ENCODE results near the gene GRB10. TPM values are rescaled to one million over a fixed set of nuclear protein-coding genes. Genes with fewer than 3 reads are reported as not detected.
A peak's percentile ranks its signal among the peaks of the same experiment; 100 is the strongest.

Gene GRB10
- total RNA-seq, 4 donors from 2014 or later: 54.0 to 69.1 (median 61.6) TPM

DNA sequence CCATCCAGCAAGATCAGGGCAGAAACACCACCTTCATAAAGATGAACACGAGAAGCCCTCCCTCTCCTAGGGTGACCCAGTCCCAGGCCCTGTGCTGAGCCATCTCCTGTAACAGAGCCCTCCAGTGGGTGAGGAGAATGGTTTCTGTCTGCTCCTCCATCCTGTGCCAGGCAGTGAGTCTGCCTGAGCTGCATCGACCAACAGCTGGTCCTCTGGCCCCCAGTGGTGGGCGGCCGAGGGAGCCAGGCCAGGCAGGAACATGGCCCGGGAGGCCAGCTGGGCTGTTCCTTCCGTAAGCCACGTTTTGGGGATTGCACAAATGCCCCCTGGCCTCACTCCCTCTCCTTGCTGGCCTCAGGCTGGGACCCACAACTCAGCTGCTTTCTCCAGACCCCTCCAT, 73.5 kb downstream of the GRB10 start:
- no peaks in the 10 kb centered on the region for H3K9me3 ChIP-seq
- peak overlapping the region; percentile 62 to 70 (median 66) for H3K27ac ChIP-seq (replicated peaks in 1 of 4)
- no peaks in the 10 kb centered on the region for H3K27me3 ChIP-seq
- H3K36me3 ChIP-seq: peaks cover 0 to 6% (median 0%) of the 10 kb centered on the region in 4 donors
- TF ChIP-seq POLR2AphosphoS5 (IDR thresholded peaks at IDR 0.05) (no peak), POLR2A (IDR thresholded peaks at IDR 0.05; ENCODE audit: low read depth) (no peak), EP300 (IDR thresholded peaks at IDR 0.05) (no peak)
- TF ChIP-seq, protein P1, sequence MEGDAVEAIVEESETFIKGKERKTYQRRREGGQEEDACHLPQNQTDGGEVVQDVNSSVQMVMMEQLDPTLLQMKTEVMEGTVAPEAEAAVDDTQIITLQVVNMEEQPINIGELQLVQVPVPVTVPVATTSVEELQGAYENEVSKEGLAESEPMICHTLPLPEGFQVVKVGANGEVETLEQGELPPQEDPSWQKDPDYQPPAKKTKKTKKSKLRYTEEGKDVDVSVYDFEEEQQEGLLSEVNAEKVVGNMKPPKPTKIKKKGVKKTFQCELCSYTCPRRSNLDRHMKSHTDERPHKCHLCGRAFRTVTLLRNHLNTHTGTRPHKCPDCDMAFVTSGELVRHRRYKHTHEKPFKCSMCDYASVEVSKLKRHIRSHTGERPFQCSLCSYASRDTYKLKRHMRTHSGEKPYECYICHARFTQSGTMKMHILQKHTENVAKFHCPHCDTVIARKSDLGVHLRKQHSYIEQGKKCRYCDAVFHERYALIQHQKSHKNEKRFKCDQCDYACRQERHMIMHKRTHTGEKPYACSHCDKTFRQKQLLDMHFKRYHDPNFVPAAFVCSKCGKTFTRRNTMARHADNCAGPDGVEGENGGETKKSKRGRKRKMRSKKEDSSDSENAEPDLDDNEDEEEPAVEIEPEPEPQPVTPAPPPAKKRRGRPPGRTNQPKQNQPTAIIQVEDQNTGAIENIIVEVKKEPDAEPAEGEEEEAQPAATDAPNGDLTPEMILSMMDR (IDR thresholded peaks at IDR 0.05): no peak
- H3K4me1 ChIP-seq: peaks cover 63 to 91% (median 78%) of the 10 kb centered on the region in 4 donors
- 76% methylated on average over 7 of the region's 7 CpGs for WGBS
- H3K4me3 ChIP-seq: no peak overlapping the region
- DNase-seq (ENCODE audit: extremely low spot score): no peak
- intact Hi-C loops (cut with DNase I): no loop called here

- Histone ChIP-seq H3K36me3 (peaks cover 0 to 18% (median 2%) of the 10 kb centered on the region in 4 donors), H3K4me3 (no peak overlapping the region), H3K27ac (replicated peaks in 1 of 4) (peak overlapping the region; percentile 65 to 71 (median 69)), H3K4me1 (peaks cover 51 to 77% (median 71%) of the 10 kb centered on the region in 4 donors), H3K9me3 (no peaks in the 10 kb centered on the region), H3K27me3 (no peaks in the 10 kb centered on the region)
- WGBS: 49% methylated on average over 9 of the region's 9 CpGs
- TF ChIP-seq POLR2A (IDR thresholded peaks at IDR 0.05; ENCODE audit: low read depth): no peak
- TF ChIP-seq EP300 (IDR thresholded peaks at IDR 0.05): no peak
- no peak for TF ChIP-seq POLR2AphosphoS5 (IDR thresholded peaks at IDR 0.05)
- TF ChIP-seq, protein P1 (IDR thresholded peaks at IDR 0.05): no peak
- intact Hi-C loops (cut with DNase I): no loop called here
- DNase-seq (ENCODE audit: extremely low spot score): no peak
These were observed 75.3 kb downstream of the GRB10 start for GRCh38 chr7:50707236-50708006.

GRCh38 chr7:50706469-50706937, 76.2 kb downstream of the GRB10 start:
- Histone ChIP-seq H3K4me3 (no peak overlapping the region), H3K27ac (replicated peaks in 1 of 4) (peak overlapping the region; percentile 20 to 70 (median 66)), H3K4me1 (peaks cover 41 to 68% (median 62%) of the 10 kb centered on the region in 4 donors), H3K9me3 (no peaks in the 10 kb centered on the region), H3K36me3 (peaks cover 0 to 27% (median 10%) of the 10 kb centered on the region in 4 donors), H3K27me3 (no peaks in the 10 kb centered on the region)
- TF ChIP-seq EP300 (IDR thresholded peaks at IDR 0.05) (no peak), POLR2AphosphoS5 (IDR thresholded peaks at IDR 0.05) (no peak)
- TF ChIP-seq, protein P1 (IDR thresholded peaks at IDR 0.05): no peak
- 75% methylated on average over 5 of the region's 5 CpGs for WGBS
- DNase-seq (ENCODE audit: extremely low spot score): no peak
- intact Hi-C loops (cut with DNase I): no loop called here

GRCh38 chr7:50704844-50705243, 77.9 kb downstream of the GRB10 start:
- intact Hi-C loops (cut with DNase I): no loop called here
- Histone ChIP-seq H3K4me3 (no peak overlapping the region), H3K27me3 (no peaks in the 10 kb centered on the region), H3K9me3 (no peaks in the 10 kb centered on the region), H3K27ac (replicated peaks in 1 of 4) (no peak overlapping the region), H3K4me1 (peaks cover 28 to 53% (median 50%) of the 10 kb centered on the region in 4 donors), H3K36me3 (peaks cover 0 to 26% (median 11%) of the 10 kb centered on the region in 4 donors)
- TF ChIP-seq POLR2AphosphoS5 (IDR thresholded peaks at IDR 0.05): no peak
- TF ChIP-seq, protein P1 (IDR thresholded peaks at IDR 0.05): no peak
- TF ChIP-seq EP300 (IDR thresholded peaks at IDR 0.05): no peak
- WGBS: 88% methylated on average over 6 of the region's 6 CpGs
- DNase-seq (ENCODE audit: extremely low spot score): no peak
